ENCODE results near the gene RASSF8.

The RASSF8 gene

DNA sequence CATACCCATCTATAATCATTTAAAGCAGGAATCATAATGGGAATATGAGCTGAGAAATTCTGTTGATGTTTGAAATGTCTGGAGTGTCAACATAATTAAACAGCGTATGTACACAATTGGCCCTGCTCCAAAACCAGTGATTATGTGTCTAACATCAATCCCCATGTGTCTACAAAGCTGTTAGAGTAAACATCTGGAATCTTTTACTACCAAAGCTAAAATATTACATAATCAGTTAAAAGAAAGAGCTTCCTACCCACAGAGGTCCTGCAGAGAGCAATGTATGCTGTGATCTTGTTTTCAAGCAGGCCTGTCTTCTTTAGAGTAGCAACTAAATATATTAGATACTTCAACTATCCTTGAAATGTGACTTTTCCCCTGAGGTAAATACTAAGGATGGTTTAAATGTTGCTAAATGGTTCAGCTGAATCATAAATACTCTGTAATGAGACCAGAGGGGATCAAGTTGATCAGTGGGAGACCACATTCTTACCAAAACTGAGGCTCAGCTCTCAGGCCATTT lies 74.3 kb downstream of the RASSF8 start:
- Mint-ChIP-seq H3K9me3 (no peaks in the 10 kb centered on the region), H3K27ac (no peak overlapping the region), H3K36me3 (ENCODE audit: low read depth) (no peaks in the 10 kb centered on the region), H3K27me3 (no peaks in the 10 kb centered on the region), H3K4me3 (no peak overlapping the region), H3K4me1 (ENCODE audit: low read depth) (no peaks in the 10 kb centered on the region)
- intact Hi-C loops (cut with micrococcal nuclease), result no loop called here

DNA sequence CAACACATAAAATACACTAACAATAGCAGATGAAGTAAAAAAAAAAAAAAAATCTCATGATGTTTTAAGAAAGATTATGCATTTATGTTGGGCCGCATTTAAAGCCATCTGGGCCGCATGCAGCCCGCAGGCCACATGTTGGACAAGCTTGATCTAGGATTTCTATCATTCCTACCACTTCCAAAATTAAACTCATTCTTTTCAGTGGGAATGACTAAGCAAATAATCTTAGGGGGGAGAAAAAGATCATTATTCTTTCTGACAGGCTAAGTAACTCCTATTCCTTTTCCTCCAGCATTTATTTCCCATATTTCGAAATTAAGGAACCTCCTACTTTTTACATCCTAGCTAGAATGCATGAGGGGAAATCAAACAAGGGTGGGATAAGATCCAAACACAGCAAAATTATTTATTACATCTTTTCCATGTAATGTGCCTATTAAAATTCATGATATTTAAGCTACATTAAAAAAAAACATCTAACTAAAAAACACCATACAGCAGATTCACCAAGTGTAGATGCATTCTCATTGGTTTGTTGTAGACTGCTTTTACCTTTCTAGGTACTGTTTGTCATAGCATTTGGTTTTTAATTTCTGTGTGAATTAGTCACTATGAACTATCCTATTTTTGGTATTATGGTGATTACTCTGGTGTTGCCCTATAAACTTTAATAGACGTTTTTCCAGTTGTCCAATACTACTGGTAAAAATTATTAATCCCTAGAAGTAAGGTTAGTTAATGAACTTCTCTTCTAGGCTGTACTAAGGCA lies 76.1 kb downstream of the RASSF8 start:
- intact Hi-C loops (cut with micrococcal nuclease), result no loop called here
- Mint-ChIP-seq H3K9me3 (no peaks in the 10 kb centered on the region), H3K4me1 (ENCODE audit: low read depth) (no peaks in the 10 kb centered on the region), H3K36me3 (ENCODE audit: low read depth) (no peaks in the 10 kb centered on the region), H3K27ac (no peak overlapping the region), H3K4me3 (no peak overlapping the region), H3K27me3 (no peaks in the 10 kb centered on the region)

DNA sequence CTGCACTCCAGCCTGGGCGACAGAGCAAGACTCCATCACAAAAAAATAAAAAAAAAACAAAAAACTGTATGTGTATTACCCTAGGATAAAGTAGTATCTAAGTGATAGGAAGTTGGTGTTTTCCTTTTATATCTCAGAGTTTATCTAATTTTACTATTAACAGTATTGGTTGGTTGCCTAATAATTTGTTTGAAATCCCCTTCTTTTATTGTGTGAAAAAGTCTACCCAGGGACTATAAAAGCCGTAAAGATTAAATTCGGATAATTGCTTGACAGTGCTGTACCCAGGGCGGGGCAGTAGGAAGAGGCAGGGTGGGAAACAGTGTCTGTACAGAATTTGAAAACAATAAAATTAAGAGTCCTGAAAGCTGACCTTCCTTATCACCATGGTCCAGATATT lies 78.4 kb downstream of the RASSF8 start:
- Mint-ChIP-seq H3K4me3 (no peak overlapping the region), H3K9me3 (no peaks in the 10 kb centered on the region), H3K27me3 (no peaks in the 10 kb centered on the region), H3K27ac (no peak overlapping the region), H3K36me3 (ENCODE audit: low read depth) (no peaks in the 10 kb centered on the region), H3K4me1 (ENCODE audit: low read depth) (no peaks in the 10 kb centered on the region)
- intact Hi-C loops (cut with micrococcal nuclease), result no loop called here

DNA sequence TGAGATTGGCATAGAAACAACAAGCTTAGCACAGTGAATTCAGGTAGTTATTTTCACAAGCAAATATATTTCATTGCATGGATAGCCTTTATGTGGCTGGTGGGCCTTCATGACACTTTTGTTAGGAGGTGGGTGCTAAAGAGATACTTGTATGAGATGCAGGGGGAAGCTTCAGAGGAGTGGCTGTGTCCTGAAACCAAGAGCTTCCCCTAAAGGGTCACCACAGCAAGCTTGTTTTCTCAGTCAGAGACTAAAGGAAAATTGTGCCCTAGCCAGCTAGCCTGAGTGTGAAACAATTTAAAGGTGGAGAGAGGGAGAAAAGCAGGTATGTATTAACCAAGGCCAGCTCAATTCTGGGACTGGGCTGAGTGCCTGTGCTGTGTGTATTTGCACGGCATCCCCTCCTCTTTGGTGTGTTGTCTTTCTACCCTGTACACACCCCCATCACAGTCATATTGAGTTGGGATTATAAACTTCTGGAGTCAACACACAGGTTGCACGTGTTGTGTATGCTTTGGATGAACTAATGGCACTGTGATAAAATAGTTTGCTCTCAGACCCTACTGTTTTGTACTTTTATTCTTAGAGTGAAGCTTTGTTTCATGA lies 79.2 kb downstream of the RASSF8 start:
- Mint-ChIP-seq H3K27me3 (no peaks in the 10 kb centered on the region), H3K27ac (no peak overlapping the region), H3K36me3 (ENCODE audit: low read depth) (no peaks in the 10 kb centered on the region), H3K9me3 (no peaks in the 10 kb centered on the region), H3K4me3 (no peak overlapping the region), H3K4me1 (ENCODE audit: low read depth) (no peaks in the 10 kb centered on the region)
- intact Hi-C loops (cut with micrococcal nuclease), result no loop called here

DNA sequence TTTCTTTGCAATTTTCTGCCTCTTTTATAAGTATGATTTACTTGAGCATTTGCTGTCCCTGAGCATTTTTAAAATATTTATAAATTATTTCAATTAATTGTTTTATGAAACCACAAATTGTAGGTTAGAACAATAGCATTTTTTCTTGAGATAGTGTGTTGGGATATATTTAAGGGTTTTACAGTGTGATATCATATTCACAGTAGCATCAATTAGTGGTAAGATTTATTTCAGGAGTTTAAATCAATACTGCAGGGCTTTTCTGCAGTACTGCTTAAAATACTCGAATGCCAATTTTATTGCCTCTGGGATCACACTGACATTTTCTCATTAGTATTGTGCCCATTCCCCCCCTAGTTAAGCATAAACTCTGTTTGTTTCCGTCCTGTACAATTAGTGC lies 84.2 kb downstream of the RASSF8 start:
- H3K4me1 Mint-ChIP-seq (ENCODE audit: low read depth), result no peaks in the 10 kb centered on the region
- no peaks in the 10 kb centered on the region for H3K9me3 Mint-ChIP-seq
- no peaks in the 10 kb centered on the region for H3K27me3 Mint-ChIP-seq
- intact Hi-C loops (cut with micrococcal nuclease), result no loop called here
- H3K4me3 Mint-ChIP-seq, result no peak overlapping the region
- no peaks in the 10 kb centered on the region for H3K36me3 Mint-ChIP-seq (ENCODE audit: low read depth)
- H3K27ac Mint-ChIP-seq, result no peak overlapping the region

DNA sequence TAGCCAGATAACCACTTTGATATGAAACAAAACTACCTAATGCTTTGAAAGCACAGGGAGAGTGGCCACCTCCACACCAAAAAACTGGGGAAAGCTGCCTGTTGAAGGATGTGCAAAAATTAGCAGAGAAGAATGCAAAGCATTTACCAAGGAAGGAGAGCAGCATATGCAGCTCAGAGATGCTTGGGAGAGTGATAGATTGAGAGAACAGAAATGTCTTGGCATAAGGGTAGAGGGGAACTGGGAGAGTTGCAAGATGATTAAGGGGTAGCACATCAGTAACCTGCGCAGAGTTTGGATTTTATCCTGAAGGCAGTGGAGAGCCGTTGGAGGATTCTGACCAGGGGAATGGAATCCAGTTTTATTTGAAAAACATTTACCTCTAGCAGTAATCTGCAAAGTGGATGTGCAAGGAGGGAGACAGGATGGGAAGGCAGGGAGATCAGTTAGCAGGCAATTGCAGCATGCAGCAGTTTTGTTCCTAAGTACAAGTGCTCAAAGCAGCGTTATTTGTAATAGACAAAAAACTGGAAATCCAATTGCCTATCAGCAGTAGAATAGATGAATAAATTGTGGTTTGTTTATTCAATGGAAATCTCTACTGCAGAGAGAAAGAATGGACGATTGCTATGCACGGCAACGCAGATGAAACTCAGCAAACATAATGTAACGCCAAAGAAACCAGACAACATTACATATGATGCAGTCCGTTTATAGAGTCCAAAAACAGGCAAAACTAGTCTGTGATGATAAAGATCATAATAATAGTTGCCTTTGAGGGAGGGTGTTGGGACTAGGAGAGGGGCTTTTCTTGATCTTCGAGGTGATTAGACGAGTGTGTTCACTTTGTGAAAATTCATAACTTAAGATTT lies 84.9 kb downstream of the RASSF8 start:
- Mint-ChIP-seq H3K4me3 (no peak overlapping the region), H3K9me3 (no peaks in the 10 kb centered on the region), H3K36me3 (ENCODE audit: low read depth) (no peaks in the 10 kb centered on the region), H3K27me3 (no peaks in the 10 kb centered on the region), H3K4me1 (ENCODE audit: low read depth) (no peaks in the 10 kb centered on the region), H3K27ac (no peak overlapping the region)
- intact Hi-C loops (cut with micrococcal nuclease), result no loop called here

DNA sequence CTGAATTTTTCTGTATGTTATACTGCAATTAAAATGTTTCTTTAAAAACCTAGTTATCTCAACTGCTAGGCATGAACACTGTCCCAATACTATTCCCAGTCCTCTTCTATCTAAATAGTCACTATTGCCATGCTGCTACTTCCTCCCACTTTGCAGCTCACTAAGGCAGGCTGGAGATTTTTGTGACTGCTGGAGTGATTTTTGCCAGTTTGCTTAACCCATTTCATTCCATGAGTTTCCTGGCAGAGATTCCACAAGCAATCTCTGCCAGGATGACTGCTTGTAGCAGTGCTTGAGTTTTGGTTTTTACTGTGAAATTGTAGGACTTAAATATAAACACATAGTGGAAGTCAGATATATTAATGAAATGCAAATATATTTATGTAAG lies 85.5 kb downstream of the RASSF8 start:
- intact Hi-C loops (cut with micrococcal nuclease), result no loop called here
- Mint-ChIP-seq H3K4me3 (no peak overlapping the region), H3K36me3 (ENCODE audit: low read depth) (no peaks in the 10 kb centered on the region)

DNA sequence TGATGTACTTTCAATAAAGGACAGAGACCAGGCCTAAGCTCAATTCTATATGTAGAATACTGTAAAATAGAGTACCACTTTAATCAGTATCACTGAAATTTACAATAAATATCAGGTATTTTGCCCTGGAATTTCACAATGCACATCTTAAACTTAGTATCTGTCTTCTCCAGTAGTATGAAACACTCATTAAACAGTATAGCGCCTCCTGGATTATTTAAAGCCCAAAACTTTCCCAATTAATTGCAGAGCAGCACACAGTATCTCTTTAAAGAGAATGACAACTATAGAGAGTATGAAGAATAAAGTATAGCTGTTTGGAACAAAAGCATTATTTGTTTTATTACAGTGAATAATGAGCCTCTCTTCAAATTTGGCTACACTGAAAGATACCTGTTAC lies 86.1 kb downstream of the RASSF8 start:
- no peak overlapping the region for H3K4me3 Mint-ChIP-seq
- H3K36me3 Mint-ChIP-seq (ENCODE audit: low read depth), result no peaks in the 10 kb centered on the region
- H3K9me3 Mint-ChIP-seq, result no peaks in the 10 kb centered on the region
- no peaks in the 10 kb centered on the region for H3K27me3 Mint-ChIP-seq
- intact Hi-C loops (cut with micrococcal nuclease), result no loop called here
- H3K4me1 Mint-ChIP-seq (ENCODE audit: low read depth), result no peaks in the 10 kb centered on the region
- no peak overlapping the region for H3K27ac Mint-ChIP-seq

More for the DNA sequence above, 85.5 kb downstream of the RASSF8 start:
- H3K27me3 Mint-ChIP-seq, result no peaks in the 10 kb centered on the region
- H3K9me3 Mint-ChIP-seq, result no peaks in the 10 kb centered on the region
- H3K4me1 Mint-ChIP-seq (ENCODE audit: low read depth), result no peaks in the 10 kb centered on the region
- no peak overlapping the region for H3K27ac Mint-ChIP-seq

DNA sequence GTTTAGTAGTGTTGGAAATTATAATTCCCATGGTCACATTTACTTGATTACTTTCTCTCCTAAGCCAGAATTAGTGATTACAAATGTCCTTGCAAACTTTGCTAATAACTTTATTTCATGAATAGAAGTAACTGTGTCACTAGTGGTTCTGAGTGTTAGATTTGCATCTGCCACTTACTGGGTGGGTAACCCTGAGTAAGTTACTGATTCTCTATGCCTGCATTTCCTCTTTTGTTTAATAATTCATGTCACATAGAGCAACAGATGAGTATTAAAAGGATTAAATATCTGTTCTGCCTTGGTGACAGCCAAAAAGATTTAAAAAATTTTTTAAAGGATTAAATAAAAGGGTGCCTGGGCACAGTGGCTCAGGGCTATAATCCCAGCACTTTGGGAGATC lies 87.7 kb downstream of the RASSF8 start:
- H3K4me3 Mint-ChIP-seq, result no peak overlapping the region
- intact Hi-C loops (cut with micrococcal nuclease), result no loop called here
- H3K27ac Mint-ChIP-seq, result no peak overlapping the region
- no peaks in the 10 kb centered on the region for H3K9me3 Mint-ChIP-seq
- H3K36me3 Mint-ChIP-seq (ENCODE audit: low read depth), result no peaks in the 10 kb centered on the region
- H3K4me1 Mint-ChIP-seq (ENCODE audit: low read depth), result no peaks in the 10 kb centered on the region
- H3K27me3 Mint-ChIP-seq, result no peaks in the 10 kb centered on the region

DNA sequence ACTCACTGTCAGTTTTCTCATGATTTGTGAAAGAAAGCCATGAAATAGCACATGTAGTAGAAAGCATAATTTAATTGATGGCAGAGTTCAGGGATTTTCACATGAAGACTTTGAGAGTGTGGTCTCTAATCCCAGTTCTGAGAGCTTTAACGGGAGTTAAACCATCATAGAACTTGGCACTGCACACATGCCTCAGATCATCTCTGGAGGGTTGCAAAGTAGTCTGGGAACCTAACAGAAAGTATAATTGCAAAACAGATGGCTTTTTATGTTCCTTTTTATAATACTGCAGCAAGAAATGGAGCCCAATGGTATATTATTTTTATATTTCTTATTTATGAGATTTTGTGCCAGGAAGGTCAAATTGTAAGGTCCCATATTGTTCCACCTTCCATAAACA lies 88.4 kb downstream of the RASSF8 start:
- Mint-ChIP-seq H3K36me3 (ENCODE audit: low read depth) (no peaks in the 10 kb centered on the region), H3K4me3 (no peak overlapping the region), H3K4me1 (ENCODE audit: low read depth) (no peaks in the 10 kb centered on the region), H3K27me3 (no peaks in the 10 kb centered on the region), H3K9me3 (no peaks in the 10 kb centered on the region), H3K27ac (no peak overlapping the region)
- intact Hi-C loops (cut with micrococcal nuclease), result no loop called here

DNA sequence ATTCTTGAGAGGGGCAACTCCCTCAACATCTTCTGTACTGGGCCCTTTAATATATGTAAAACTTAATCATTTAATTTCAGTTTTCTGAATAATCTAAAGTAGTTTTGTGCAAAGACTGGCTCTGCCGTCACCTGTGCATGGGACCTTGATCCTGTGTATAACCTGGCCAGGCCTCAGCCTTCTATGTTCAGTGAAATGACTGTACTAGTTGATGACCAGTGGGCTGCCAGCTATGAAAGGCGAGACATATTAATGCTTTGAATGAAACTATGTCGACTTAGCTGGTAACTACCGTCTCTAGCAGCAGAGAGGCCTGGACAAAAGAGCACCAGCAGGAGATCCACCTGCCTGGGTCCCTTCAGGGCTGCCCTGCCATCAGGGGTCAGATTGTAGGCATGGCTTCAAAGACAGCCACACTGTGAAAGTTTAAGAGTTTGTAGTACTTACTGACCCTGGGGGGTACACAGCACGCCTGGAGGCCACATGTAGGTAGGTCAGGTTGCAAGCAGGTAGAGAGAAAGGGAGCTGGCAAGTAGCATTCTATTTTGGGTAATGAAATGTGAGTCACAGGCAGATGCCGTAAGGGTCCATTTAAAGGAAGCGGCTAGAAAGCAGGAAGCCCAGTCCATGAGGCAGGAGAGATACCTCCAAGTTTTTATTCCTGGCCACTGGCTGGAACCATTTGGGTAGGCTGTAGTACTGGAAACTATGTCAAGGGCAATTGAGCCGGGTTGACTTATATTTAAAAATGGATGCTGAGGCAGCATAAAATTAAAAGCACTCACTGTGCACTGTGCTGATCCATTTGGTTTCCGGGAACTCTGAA lies 89.1 kb downstream of the RASSF8 start:
- Mint-ChIP-seq H3K4me1 (ENCODE audit: low read depth) (no peaks in the 10 kb centered on the region), H3K4me3 (no peak overlapping the region), H3K9me3 (no peaks in the 10 kb centered on the region), H3K27ac (no peak overlapping the region), H3K27me3 (no peaks in the 10 kb centered on the region), H3K36me3 (ENCODE audit: low read depth) (no peaks in the 10 kb centered on the region)
- intact Hi-C loops (cut with micrococcal nuclease), result no loop called here

DNA sequence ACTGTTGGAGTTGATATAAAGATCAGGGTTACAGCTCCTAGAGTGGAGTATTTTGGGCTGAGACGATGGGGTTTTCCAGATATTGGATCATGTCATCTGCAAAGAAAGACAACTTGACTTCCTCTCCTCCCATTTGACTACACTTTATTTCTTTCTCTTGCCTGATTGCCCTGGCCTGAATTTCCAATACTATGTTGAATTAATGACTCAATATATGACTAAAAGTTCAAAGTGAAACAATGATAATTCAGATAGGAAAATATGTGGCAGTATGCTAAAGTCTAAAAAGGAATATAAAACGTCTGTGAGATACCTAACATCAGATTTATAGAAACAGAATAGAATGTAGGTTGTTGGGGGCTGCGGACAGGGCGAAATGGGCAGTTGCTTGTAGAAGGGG lies 94.2 kb downstream of the RASSF8 start:
- no peaks in the 10 kb centered on the region for H3K9me3 Mint-ChIP-seq
- no peaks in the 10 kb centered on the region for H3K4me1 Mint-ChIP-seq (ENCODE audit: low read depth)
- intact Hi-C loops (cut with micrococcal nuclease), result no loop called here
- H3K4me3 Mint-ChIP-seq, result no peak overlapping the region
- no peak overlapping the region for H3K27ac Mint-ChIP-seq
- H3K36me3 Mint-ChIP-seq (ENCODE audit: low read depth), result no peaks in the 10 kb centered on the region
- no peaks in the 10 kb centered on the region for H3K27me3 Mint-ChIP-seq

DNA sequence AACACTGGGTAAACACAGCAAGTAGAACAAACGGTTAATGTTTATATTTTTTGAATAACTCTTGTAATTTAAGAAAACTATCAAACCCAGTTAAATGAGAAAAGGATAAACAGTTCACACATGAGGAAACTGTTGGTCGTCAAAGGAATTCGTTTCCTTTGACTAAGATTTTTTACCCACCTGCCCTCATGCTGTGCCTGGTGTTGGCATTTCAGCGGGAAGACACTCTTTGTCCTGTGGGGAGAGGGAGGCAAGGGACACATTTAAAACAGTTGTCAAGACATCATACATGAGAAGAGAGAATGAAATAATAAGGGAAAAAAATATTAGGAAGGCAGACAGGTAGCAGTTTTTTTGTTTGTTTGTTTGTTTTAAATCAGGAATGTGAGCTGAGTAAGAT lies 95.9 kb downstream of the RASSF8 start:
- no peaks in the 10 kb centered on the region for H3K9me3 Mint-ChIP-seq
- intact Hi-C loops (cut with micrococcal nuclease), result no loop called here
- H3K27ac Mint-ChIP-seq, result no peak overlapping the region
- H3K4me1 Mint-ChIP-seq (ENCODE audit: low read depth), result no peaks in the 10 kb centered on the region
- H3K36me3 Mint-ChIP-seq (ENCODE audit: low read depth), result no peaks in the 10 kb centered on the region
- H3K27me3 Mint-ChIP-seq, result no peaks in the 10 kb centered on the region
- H3K4me3 Mint-ChIP-seq, result no peak overlapping the region

Data from dendritic cell treated with granulocyte-macrophage colony-stimulating factor and Interleukin-4, amounts not matched to agents 40 ng/mL and 50 ng/mL, for 4 days (primary cell).